Muscle layer of duodenum (tissue), 2 donors: ENCODE results near the gene CDH13.

Source experiments
- H3K27ac ChIP-seq: one replicate; pipeline ENCODE4 v1.7.0; 2013; ENCODE audit warnings: mild to moderate bottlenecking, low read length
- H3K27me3 ChIP-seq: one replicate; pipeline ENCODE4 v1.7.0; 2013; ENCODE audit warnings: low read depth, mild to moderate bottlenecking, control low read depth, low read length
- H3K36me3 ChIP-seq, 2 donors: one replicate each; pipeline ENCODE4 v1.7.0; 2013; ENCODE audit warnings: low read length in 2 of 2, control low read depth in 1 of 2, mild to moderate bottlenecking in 1 of 2; ENCODE audit not compliant: insufficient read depth in 2 of 2, control insufficient read depth in 1 of 2
- H3K4me1 ChIP-seq, 2 donors: one replicate each; pipeline ENCODE4 v1.7.0; 2013; ENCODE audit warnings: low read length in 2 of 2, mild to moderate bottlenecking in 2 of 2, control low read depth in 1 of 2, moderate library complexity in 1 of 2; ENCODE audit not compliant: insufficient read depth in 2 of 2, control insufficient read depth in 1 of 2
- H3K4me3 ChIP-seq, 2 donors: one replicate each; pipeline ENCODE4 v1.7.0; 2013; ENCODE audit warnings: low read length in 2 of 2, low read depth in 1 of 2, mild to moderate bottlenecking in 1 of 2
- H3K9me3 ChIP-seq, 2 donors: one replicate each; pipeline ENCODE4 v1.7.0; 2013; ENCODE audit warnings: low read length in 2 of 2, control low read depth in 1 of 2, mild to moderate bottlenecking in 1 of 2; ENCODE audit not compliant: control insufficient read depth in 1 of 2
- donor health status: healthy.

CDH13 gene

GRCh38 chr16:83651871-83652270 is 1025.1 kb downstream of the CDH13 start:
- H3K36me3 ChIP-seq: no peaks in the 10 kb centered on the region
- H3K4me3 ChIP-seq: no peak overlapping the region
- H3K9me3 ChIP-seq: no peaks in the 10 kb centered on the region
- no peaks in the 10 kb centered on the region for H3K27me3 ChIP-seq
- H3K4me1 ChIP-seq: no peaks in the 10 kb centered on the region
- no peak overlapping the region for H3K27ac ChIP-seq

GRCh38 chr16:83652943-83653342 is 1026.2 kb downstream of the CDH13 start:
- Histone ChIP-seq H3K36me3 (no peaks in the 10 kb centered on the region), H3K9me3 (no peaks in the 10 kb centered on the region), H3K4me3 (no peak overlapping the region), H3K27me3 (no peaks in the 10 kb centered on the region), H3K27ac (no peak overlapping the region), H3K4me1 (no peaks in the 10 kb centered on the region)

- Histone ChIP-seq H3K27ac (no peak overlapping the region), H3K4me3 (no peak overlapping the region), H3K9me3 (no peaks in the 10 kb centered on the region), H3K36me3 (no peaks in the 10 kb centered on the region), H3K4me1 (no peaks in the 10 kb centered on the region), H3K27me3 (no peaks in the 10 kb centered on the region)
Measured at GRCh38 chr16:83653785-83654184, 1027.0 kb downstream of the CDH13 start.

GRCh38 chr16:83660282-83660681 is 1033.5 kb downstream of the CDH13 start:
- Histone ChIP-seq H3K27me3 (no peaks in the 10 kb centered on the region), H3K4me3 (no peak overlapping the region), H3K36me3 (no peaks in the 10 kb centered on the region), H3K27ac (no peak overlapping the region), H3K4me1 (no peaks in the 10 kb centered on the region), H3K9me3 (peaks cover 0 to 4% of the 10 kb centered on the region in 2 donors)

- H3K36me3 ChIP-seq: no peaks in the 10 kb centered on the region
- H3K9me3 ChIP-seq: peaks cover 0 to 4% of the 10 kb centered on the region in 2 donors
- no peaks in the 10 kb centered on the region for H3K4me1 ChIP-seq
- no peaks in the 10 kb centered on the region for H3K27me3 ChIP-seq
- H3K4me3 ChIP-seq: no peak overlapping the region
- H3K27ac ChIP-seq: no peak overlapping the region
Measured at GRCh38 chr16:83661656-83662055, 1034.9 kb downstream of the CDH13 start.

GRCh38 chr16:83666449-83666848 is 1039.7 kb downstream of the CDH13 start:
- H3K4me1 ChIP-seq: no peaks in the 10 kb centered on the region
- H3K36me3 ChIP-seq: no peaks in the 10 kb centered on the region
- no peaks in the 10 kb centered on the region for H3K27me3 ChIP-seq
- H3K27ac ChIP-seq: no peak overlapping the region
- H3K4me3 ChIP-seq: no peak overlapping the region
- H3K9me3 ChIP-seq: peaks cover 0 to 4% of the 10 kb centered on the region in 2 donors

GRCh38 chr16:83669456-83669855 is 1042.7 kb downstream of the CDH13 start:
- H3K27me3 ChIP-seq: no peaks in the 10 kb centered on the region

GRCh38 chr16:83674931-83675535 is 1048.3 kb downstream of the CDH13 start:
- Histone ChIP-seq H3K4me3 (no peak overlapping the region), H3K27me3 (no peaks in the 10 kb centered on the region)

More at GRCh38 chr16:83669456-83669855, 1042.7 kb downstream of the CDH13 start:
- Histone ChIP-seq H3K4me1 (no peaks in the 10 kb centered on the region), H3K36me3 (no peaks in the 10 kb centered on the region), H3K27ac (no peak overlapping the region), H3K9me3 (peaks cover 0 to 3% of the 10 kb centered on the region in 2 donors), H3K4me3 (no peak overlapping the region)

GRCh38 chr16:83676086-83676485 is 1049.3 kb downstream of the CDH13 start:
- no peaks in the 10 kb centered on the region for H3K27me3 ChIP-seq
- H3K4me3 ChIP-seq: no peak overlapping the region
- no peak overlapping the region for H3K27ac ChIP-seq
- H3K9me3 ChIP-seq: no peaks in the 10 kb centered on the region
- H3K4me1 ChIP-seq: no peaks in the 10 kb centered on the region
- H3K36me3 ChIP-seq: no peaks in the 10 kb centered on the region

More at GRCh38 chr16:83674931-83675535, 1048.3 kb downstream of the CDH13 start:
- Histone ChIP-seq H3K36me3 (no peaks in the 10 kb centered on the region), H3K9me3 (no peaks in the 10 kb centered on the region), H3K4me1 (no peaks in the 10 kb centered on the region), H3K27ac (no peak overlapping the region)

GRCh38 chr16:83680980-83681379 is 1054.2 kb downstream of the CDH13 start:
- Histone ChIP-seq H3K27ac (no peak overlapping the region), H3K36me3 (no peaks in the 10 kb centered on the region), H3K4me1 (no peaks in the 10 kb centered on the region), H3K9me3 (no peaks in the 10 kb centered on the region), H3K4me3 (no peak overlapping the region), H3K27me3 (no peaks in the 10 kb centered on the region)

- Histone ChIP-seq H3K4me1 (no peaks in the 10 kb centered on the region), H3K27me3 (no peaks in the 10 kb centered on the region), H3K9me3 (no peaks in the 10 kb centered on the region), H3K27ac (no peak overlapping the region), H3K36me3 (no peaks in the 10 kb centered on the region), H3K4me3 (no peak overlapping the region)
Measured at GRCh38 chr16:83681381-83681956, 1054.7 kb downstream of the CDH13 start.
